ENCODE data around the gene ORMDL3.
A peak's percentile ranks its signal among the peaks of the same experiment; 100 is the strongest.

The ORMDL3 gene

DNA sequence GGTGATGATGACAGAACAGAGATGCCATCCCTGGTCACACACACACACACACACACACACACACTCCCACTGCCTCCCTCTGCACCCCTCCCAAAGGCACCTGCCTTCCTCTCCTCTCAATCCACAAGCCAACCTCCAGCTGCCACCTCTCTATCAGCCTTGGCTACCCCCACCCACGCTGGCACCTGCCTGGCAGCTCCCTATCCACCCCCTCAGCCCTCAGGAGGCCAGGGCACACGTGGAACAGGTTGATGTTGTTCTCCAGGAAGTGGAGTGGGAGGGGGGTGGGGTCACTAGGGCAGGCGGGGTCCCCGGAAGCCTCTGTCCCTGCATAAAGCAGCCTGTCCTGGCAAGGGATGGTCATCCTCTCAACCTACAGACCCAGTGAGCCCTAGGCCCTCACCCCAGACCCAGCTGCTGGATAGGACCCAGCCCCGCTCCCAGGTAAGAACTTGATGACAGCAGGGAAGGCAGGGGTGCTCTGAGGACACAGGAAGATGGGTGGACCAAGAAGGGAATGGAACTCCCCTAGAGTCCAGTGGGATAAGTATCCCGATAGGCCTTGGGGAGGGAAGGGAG, 35.3 kb upstream of the ORMDL3 start, which contains the start of gene GSDMA:
Gene GSDMA (plus strand): TSS at position 363 of the 579 bp plus-strand sequence. CDS start 2,684 bp downstream, outside the sequence.
- no peak for DNase-seq (ENCODE audit: low spot score)
- TF ChIP-seq, protein P1, sequence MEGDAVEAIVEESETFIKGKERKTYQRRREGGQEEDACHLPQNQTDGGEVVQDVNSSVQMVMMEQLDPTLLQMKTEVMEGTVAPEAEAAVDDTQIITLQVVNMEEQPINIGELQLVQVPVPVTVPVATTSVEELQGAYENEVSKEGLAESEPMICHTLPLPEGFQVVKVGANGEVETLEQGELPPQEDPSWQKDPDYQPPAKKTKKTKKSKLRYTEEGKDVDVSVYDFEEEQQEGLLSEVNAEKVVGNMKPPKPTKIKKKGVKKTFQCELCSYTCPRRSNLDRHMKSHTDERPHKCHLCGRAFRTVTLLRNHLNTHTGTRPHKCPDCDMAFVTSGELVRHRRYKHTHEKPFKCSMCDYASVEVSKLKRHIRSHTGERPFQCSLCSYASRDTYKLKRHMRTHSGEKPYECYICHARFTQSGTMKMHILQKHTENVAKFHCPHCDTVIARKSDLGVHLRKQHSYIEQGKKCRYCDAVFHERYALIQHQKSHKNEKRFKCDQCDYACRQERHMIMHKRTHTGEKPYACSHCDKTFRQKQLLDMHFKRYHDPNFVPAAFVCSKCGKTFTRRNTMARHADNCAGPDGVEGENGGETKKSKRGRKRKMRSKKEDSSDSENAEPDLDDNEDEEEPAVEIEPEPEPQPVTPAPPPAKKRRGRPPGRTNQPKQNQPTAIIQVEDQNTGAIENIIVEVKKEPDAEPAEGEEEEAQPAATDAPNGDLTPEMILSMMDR (conservative IDR thresholded peaks at IDR 0.05; ENCODE audit: low read depth) = no peak
- ChIA-PET POLR2A (ENCODE audit: low non-redundant PET) (no interaction called here), CTCF (interaction anchor here (2.0 kb wide), 1 partner anchor 17 kb away, joined by 7 read pairs; the partner anchor contains the start of gene PSMD3)
- H3K27ac ChIP-seq = no peak within 1 kb of the TSS

DNA sequence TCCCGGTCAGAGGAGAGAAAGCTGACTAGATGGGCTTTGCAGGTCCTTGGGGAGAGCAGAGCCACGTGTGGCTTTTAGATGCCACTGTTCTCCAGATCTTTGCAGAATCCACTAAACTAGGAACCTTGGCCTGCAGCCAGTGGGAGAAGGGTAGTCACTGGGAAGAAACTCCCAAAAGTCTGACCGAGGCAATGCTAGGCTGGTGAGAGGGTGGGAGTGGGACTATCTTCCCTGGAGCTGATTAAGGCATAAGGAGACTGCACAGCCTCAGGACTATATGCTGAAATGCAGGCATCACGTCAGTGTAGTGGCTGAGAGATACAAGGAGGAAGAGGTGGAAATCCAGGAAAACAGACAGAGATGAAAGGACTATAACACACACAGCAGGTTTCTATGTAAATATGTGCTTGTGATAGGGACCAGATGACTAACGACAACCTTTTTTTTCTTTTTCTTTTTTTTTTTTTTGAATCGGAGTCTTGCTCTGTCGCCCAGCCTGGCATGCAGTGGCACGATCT, 33.2 kb upstream of the ORMDL3 start:
- CTCF ChIA-PET = interaction anchor here (0.8 to 1.0 kb wide), 2 partner anchors 19 to 66 kb away, joined by 3 to 4 read pairs; no protein-coding TSS in a partner anchor
- DNase-seq (ENCODE audit: low spot score) = no peak
- TF ChIP-seq, protein P1 (conservative IDR thresholded peaks at IDR 0.05; ENCODE audit: low read depth) = no peak
- no peak overlapping the region for H3K27ac ChIP-seq
- POLR2A ChIA-PET (ENCODE audit: low non-redundant PET) = no interaction called here

DNA sequence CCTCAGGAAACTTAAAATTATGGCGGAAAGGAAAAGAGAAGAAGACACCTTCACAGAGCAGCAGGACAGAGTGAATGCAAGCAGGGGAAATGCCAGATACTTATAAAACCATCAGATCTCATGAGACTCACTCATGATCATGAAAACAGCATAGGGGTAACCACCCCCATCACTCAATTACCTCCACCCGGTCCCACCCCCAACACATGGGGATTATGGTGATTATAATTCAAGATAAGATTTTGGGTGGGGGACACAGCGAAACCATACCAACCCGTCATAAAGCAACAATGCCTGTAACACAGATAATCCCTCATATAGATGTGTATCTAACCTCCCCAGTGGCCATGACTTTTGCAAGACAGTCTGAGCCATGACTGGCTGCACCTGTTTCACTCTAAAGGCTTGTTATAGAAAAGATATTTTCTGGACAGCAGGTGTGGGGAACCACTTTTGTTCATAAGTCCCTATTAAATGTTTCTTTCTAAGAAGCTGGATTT, 28.4 kb upstream of the ORMDL3 start:
- TF ChIP-seq, protein P1 (conservative IDR thresholded peaks at IDR 0.05; ENCODE audit: low read depth) = no peak
- ChIA-PET CTCF (interaction anchor here (2.3 kb wide), 1 partner anchor 24 kb away, joined by 9 read pairs; the partner anchor contains the start of gene PSMD3), POLR2A (ENCODE audit: low non-redundant PET) (no interaction called here)
- H3K27ac ChIP-seq = no peak overlapping the region
- no peak for DNase-seq (ENCODE audit: low spot score)

DNA sequence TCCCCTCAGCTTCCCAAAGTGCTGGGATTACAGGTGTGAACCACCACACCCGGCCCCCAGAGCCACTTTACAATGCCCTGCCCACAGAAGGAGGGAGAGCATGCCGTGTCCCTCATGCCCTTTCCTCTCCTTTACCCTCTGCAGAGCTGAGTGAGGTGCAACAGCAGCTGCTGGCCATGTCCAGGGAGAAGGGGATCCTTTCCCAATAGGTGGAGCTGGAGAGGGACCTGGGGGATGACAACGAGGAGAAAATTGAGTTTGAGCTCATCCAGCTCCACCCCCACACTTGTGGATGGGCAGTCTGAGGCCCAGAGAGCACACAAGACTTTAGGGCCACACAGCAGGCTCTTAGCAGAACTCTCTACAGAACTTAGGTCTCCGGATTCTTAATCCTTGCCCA, 27.5 kb upstream of the ORMDL3 start:
- TF ChIP-seq, protein P1 (conservative IDR thresholded peaks at IDR 0.05; ENCODE audit: low read depth) = no peak
- ChIA-PET POLR2A (ENCODE audit: low non-redundant PET) (no interaction called here), CTCF (interaction anchor here (0.6 to 2.3 kb wide), 3 partner anchors 25 to 286 kb away, joined by 3 to 14 read pairs (median 9); partner anchors contain the start of gene PSMD3)
- no peak for DNase-seq (ENCODE audit: low spot score)
- no peak overlapping the region for H3K27ac ChIP-seq

DNA sequence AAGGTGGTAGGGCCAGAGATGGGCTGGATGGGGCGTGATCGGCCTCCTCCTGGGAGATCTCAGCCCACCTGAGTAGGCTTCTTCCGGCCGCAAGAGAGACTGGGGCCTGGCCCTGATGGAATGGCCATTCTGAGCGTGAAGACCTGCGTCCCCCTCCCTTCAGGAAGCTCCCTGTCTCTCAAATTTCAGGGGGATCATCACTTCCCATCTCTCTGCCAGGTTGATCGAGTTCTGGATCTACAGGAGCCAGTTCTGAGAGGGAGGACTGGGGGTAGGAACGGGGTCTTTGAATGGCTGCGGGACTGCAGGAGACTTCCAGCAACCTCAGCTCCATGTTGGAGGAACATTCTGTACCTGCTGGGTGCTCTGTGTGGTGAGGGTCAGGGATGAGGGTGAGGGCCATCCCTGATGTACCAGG, 26.1 kb upstream of the ORMDL3 start:
- ChIA-PET CTCF (interaction anchor here (2.3 kb wide), 1 partner anchor 26 kb away, joined by 9 read pairs; the partner anchor contains the start of gene PSMD3), POLR2A (ENCODE audit: low non-redundant PET) (no interaction called here)
- H3K27ac ChIP-seq = peak overlapping the region; percentile 67
- no peak for DNase-seq (ENCODE audit: low spot score)
- TF ChIP-seq, protein P1 (conservative IDR thresholded peaks at IDR 0.05; ENCODE audit: low read depth) = no peak

DNA sequence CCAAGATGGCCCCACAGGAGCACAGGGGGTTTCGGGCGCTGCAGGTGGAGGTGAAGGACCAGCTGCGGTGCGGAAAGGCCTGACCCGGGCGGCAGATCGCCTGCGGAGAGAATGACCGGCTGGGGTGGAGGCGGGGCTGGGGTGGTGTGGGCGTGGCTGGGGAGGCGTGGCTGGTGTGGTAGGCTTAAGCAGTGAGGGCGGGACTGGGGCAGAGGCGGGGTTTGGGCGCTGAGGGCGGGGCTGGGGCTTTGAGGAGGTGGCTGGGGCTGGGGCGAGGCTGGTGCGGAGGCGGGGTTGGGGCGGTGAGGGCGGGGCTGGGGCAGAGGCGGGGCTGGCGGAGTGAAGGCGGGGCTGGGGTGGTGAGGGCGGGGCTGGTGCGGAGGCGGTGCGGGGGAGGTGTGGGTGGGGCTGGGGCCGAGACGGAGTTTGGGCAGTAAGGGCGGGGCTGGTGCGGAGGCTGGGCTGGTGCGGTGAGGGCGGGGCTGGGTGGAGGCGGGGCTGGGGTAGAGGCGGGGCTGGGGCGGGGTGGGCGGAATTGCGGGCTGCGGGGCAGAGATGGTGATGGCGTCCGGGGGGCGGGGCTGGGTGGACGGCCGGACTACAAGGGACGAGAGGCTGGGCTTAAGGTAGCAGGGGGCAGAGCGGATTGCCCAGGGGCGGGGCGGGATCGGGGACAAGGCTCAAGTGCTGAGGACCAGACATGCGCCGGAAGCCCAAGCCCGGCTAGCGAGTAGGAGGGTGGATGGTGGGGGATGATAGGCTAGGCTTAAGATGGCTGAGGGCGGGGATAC, 25.5 kb upstream of the ORMDL3 start:
- H3K27ac ChIP-seq = peak overlapping the region; percentile 67
- POLR2A ChIA-PET (ENCODE audit: low non-redundant PET) = no interaction called here
- DNase-seq (ENCODE audit: low spot score) = peak; percentile 96
- TF ChIP-seq, protein P1 (conservative IDR thresholded peaks at IDR 0.05; ENCODE audit: low read depth) = no peak
- CTCF ChIA-PET = no interaction called here
